ENCODE measurements around the gene RALA.

The RALA gene

DNA sequence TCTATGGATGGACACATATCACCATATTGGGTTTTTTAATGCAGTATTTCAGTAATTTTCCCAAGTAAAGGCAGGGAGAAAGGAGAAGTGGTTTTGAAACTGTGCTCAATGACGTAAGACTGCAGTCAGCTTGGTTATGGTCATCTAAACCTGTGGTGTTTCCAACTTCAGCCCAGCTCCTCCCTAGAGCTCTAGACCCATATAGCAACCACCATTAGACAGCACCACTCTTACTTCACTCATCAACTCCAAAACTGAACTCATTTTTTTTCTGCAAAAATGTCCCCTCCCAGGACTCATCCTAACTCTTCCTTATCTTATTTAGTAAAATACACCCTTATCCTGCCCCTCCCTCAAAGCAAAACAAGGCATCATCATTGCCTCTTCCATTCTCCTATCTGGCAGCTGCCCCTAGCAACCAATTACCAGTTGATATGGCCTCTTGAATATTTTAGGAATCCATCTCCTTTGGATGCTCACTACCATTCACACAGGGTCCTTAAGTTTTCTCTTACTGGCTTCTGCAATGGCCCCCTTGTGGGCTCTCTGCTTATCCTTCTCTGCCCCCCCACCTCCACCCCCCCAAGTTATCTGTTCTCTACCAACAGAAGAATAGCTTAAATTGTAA is 1.5 kb upstream of the RALA start:
- TF ChIP-seq, protein P1, sequence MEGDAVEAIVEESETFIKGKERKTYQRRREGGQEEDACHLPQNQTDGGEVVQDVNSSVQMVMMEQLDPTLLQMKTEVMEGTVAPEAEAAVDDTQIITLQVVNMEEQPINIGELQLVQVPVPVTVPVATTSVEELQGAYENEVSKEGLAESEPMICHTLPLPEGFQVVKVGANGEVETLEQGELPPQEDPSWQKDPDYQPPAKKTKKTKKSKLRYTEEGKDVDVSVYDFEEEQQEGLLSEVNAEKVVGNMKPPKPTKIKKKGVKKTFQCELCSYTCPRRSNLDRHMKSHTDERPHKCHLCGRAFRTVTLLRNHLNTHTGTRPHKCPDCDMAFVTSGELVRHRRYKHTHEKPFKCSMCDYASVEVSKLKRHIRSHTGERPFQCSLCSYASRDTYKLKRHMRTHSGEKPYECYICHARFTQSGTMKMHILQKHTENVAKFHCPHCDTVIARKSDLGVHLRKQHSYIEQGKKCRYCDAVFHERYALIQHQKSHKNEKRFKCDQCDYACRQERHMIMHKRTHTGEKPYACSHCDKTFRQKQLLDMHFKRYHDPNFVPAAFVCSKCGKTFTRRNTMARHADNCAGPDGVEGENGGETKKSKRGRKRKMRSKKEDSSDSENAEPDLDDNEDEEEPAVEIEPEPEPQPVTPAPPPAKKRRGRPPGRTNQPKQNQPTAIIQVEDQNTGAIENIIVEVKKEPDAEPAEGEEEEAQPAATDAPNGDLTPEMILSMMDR (IDR thresholded peaks at IDR 0.05; ENCODE audit: control extremely low read depth, extremely low read depth, low read depth, missing control alignments) = no peak
- ChIA-PET POLR2A (interaction anchor here (0.5 to 1.5 kb wide), 3 partner anchors 43 to 111 kb away, joined by 3 to 5 read pairs (median 4); no protein-coding TSS in a partner anchor), CTCF (interaction anchor here (0.9 to 4.2 kb wide), 11 partner anchors 9 to 120 kb away, joined by 3 to 24 read pairs (median 4); no protein-coding TSS in a partner anchor)
- DNase-seq (ENCODE audit: extremely low spot score) = peak; percentile 33

DNA sequence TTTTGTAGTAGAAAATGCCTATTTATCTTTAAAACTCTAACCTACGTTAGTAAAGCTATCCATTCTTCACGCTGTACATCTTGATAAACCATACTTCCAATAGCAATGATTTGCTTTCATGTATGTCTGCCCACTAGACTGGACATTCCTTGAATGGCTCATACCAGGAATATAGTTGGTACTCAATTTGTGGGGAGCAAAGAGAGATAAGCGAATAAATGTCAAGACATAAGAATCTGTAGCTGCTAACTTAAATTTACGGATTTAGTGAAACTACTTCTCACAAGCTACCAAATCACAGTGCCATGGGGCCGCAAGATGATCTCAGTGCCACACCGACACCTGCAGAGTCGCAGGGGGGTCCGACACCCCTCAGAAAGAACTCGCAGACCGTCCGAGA is 763 bp upstream of the RALA start:
- CTCF ChIA-PET = interaction anchor here (0.9 to 4.2 kb wide), 10 partner anchors 10 to 113 kb away, joined by 3 to 24 read pairs (median 4); no protein-coding TSS in a partner anchor
- no peak for DNase-seq (ENCODE audit: extremely low spot score)
- TF ChIP-seq, protein P1 (IDR thresholded peaks at IDR 0.05; ENCODE audit: control extremely low read depth, extremely low read depth, low read depth, missing control alignments) = no peak
- POLR2A ChIA-PET = interaction anchor here (0.5 to 1.5 kb wide), 4 partner anchors 30 to 111 kb away, joined by 3 to 4 read pairs (median 4); no protein-coding TSS in a partner anchor

DNA sequence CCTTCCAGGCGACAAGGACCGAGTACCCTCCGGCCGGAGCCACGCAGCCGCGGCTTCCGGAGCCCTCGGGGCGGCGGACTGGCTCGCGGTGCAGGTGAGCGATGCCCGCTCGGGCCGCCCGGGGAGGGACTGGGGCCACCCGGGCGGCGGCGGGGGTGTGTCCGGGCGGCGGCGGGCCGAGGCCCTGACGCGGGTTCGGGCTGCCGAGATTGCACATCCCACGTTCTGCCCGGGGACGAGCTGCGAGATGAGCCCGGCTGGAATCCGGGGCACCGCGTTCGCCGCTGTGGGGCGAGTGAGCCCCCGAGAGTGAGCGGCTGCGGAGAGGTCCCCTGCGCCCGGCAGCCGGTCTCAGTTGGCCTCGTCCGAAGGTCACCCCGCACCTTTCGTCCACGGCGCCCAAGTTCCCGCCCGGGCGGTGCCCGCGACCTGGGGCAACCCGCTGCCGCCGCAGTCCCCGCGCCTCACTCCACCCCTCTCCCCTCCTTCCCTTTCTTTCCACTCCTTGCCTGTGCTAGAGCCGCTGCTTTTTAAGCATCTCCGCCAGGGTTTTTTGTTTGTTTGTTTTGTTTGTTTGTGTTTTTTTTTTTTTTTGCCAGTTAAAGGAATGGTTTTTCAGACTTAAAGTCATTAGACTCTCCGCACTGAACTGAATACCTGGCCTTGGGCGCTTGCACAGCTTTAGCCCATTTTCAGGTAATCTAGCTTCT is 515 bp downstream of the RALA start:
- TF ChIP-seq, protein P1 (IDR thresholded peaks at IDR 0.05; ENCODE audit: control extremely low read depth, extremely low read depth, low read depth, missing control alignments) = no peak
- peak; percentile 69 for DNase-seq (ENCODE audit: extremely low spot score)
- CTCF ChIA-PET = interaction anchor here (0.8 to 4.2 kb wide), 9 partner anchors 10 to 124 kb away, joined by 3 to 24 read pairs (median 5); no protein-coding TSS in a partner anchor
- POLR2A ChIA-PET = interaction anchor here (0.6 to 1.3 kb wide), 3 partner anchors 62 to 839 kb away, joined by 4 to 9 read pairs (median 4); no protein-coding TSS in a partner anchor

DNA sequence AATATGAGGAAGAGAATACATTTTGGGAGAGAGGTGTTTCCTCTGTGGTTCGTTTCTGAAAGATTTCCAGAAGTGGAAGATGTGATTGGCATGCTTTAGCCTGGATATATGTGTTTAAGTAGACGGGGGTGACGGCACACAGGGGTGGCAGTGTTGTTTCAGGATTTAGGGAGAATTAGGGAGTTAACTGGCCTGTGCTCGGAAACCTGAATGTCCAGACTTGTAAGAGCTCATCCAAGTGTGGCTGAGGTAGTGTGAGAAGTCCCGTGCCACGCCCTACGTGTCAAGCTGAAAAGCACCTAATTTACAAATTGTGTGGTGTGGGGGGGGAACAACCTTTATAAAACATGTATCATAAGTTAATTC is 1.1 kb downstream of the RALA start:
- CTCF ChIA-PET = interaction anchor here (0.8 to 4.2 kb wide), 6 partner anchors 11 to 123 kb away, joined by 3 to 24 read pairs (median 4); no protein-coding TSS in a partner anchor
- TF ChIP-seq, protein P1 (IDR thresholded peaks at IDR 0.05; ENCODE audit: control extremely low read depth, extremely low read depth, low read depth, missing control alignments) = no peak
- peak; percentile 40 for DNase-seq (ENCODE audit: extremely low spot score)
- POLR2A ChIA-PET = interaction anchor here (0.6 to 0.7 kb wide), 2 partner anchors 262 to 840 kb away, joined by 4 to 9 read pairs; no protein-coding TSS in a partner anchor

DNA sequence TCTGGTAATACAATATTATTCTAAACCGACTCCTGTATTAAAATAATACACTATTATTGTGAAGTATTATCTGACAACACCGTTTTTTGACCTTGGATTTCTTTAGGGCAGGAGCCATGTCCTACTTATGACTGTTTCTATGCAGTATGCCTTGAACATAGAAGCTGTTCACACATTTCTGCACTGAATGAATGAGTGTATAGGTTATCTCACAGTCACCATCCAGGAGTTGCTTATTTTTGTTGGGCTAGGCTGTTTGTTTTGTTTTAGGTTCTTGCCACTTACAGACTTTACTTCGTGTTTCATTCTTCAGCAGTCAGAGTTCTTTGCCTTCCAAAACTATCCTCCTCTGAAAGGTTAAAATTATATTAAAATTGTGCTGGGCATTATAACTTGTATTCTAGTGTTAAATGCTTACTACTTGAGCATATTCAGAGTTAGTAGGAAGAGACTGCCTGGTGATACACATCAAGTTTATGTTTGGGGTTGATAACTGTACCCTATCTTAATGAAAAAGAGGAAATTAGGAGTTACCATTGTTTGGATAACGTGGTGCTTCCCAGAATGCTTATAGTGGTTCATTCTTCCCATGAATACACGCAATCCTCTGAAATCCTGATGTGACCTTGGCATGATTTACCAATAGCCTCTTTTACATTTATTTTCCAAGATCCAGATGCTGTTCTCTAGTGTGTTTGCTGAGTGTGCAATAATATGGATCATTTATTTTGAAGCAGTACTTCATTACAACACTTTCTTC is 1.7 kb downstream of the RALA start:
- ChIA-PET CTCF (interaction anchor here (0.8 to 4.2 kb wide), 6 partner anchors 11 to 123 kb away, joined by 3 to 24 read pairs (median 4); no protein-coding TSS in a partner anchor), POLR2A (interaction anchor here (0.6 kb wide), 1 partner anchor 263 kb away, joined by 4 read pairs; no protein-coding TSS in a partner anchor)
- TF ChIP-seq, protein P1 (IDR thresholded peaks at IDR 0.05; ENCODE audit: control extremely low read depth, extremely low read depth, low read depth, missing control alignments) = no peak
- no peak for DNase-seq (ENCODE audit: extremely low spot score)
